ENCODE results near the gene DCTN5.
"Not testable (repeated sequence)": the region's sequence is repeated elsewhere in the genome, so short reads cannot be mapped to it uniquely, and the experiment has no call there.

The DCTN5 gene

DNA sequence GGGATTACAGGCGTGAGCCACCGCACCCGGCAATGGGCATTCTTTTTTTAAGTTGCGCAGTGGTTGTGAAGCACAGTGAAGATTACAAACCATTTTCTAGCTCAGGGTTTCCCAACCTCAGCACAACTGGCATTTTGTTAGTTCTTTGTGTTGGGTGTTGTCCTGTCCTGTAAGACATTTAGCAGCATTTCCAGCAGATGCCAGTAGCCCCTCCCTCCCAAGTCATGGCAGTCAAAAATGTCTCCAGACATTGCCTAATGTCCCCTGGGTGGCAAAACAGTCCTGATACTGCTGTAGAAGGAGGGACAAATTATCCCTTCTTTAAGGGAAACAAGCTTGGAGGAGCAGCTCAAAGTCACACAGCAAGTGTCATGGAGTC, 53.0 kb downstream of the DCTN5 start:
- no peak for DNase-seq (ENCODE audit: low read depth in 2 of 2)

DNA sequence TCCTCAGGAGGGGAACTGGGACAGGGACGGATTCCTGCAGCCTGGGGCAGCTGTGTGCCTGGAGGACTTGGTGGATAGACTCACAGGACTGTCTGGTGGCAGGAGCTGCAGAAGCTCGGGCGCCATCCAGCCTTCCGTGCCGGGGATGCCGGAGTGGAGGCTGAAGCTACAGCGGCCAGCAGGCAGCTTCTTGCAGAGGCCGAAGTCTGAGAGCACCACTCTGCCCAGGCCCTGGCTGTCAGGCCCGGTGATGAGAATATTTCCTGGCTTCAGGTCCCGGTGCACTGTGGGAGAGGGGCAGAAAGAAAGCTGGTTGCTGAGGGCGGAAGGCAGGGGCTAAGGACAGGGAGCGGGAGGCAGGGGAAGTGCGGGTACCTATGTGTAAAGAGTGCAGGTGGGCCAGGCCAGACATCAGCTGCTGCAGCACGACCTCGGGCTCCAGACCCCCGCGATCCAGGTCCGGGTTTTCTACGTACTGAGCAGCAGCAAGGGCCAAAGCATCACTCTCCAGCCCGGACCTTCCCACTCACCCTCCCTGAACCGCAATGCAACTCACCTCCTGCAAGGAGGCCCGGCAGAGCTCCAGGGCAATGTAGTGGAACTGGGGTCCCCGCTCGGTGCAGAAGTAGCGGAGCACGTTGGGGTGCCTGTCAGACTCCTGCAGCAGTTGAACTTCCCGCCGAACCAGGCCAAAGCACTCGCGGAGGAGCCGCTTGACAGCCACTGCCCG, 53.5 kb downstream of the DCTN5 start:
- no peak for DNase-seq (ENCODE audit: low read depth in 2 of 2)

DNA sequence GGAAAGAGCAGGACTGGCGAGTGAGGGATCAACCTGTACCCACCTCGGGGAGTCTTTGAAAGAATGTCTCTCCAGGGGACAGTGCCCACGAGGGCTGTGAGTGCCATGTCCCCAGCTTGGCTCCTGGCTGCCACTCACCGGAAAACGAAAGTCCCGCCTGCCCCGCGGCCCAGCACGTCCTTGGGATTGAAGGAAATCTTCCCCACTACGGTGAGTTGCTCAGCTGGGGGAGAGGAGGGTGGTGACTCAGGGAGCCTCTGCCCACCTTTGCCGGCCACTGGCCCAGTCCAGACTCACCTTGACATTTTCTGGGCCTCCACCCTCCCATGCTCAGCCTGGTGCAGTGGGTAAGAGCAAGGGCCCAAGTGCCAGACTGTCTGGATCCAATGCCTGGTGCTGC, 54.5 kb downstream of the DCTN5 start:
- no peak for DNase-seq (ENCODE audit: low read depth in 2 of 2)

DNA sequence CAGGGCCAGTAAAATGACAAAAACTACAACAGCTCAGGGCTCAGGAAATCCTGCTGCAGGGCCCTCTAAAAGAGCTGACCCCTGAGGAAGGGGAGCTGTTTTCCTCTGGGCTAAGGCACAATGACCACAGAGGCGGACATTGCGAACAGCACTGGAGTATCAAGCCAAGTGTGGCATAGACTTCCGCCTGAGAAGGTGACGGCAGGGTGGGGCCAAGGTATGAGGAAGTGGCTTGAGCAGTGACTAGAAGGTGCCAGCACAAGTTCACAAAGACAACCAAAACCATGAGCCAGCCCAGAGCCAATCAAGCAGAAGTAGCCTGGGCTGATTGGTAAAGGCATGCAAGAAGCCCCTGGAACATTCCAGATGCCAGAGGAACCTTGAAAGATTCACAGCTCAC, 57.8 kb downstream of the DCTN5 start:
- no peak for DNase-seq (ENCODE audit: low read depth in 2 of 2)

DNA sequence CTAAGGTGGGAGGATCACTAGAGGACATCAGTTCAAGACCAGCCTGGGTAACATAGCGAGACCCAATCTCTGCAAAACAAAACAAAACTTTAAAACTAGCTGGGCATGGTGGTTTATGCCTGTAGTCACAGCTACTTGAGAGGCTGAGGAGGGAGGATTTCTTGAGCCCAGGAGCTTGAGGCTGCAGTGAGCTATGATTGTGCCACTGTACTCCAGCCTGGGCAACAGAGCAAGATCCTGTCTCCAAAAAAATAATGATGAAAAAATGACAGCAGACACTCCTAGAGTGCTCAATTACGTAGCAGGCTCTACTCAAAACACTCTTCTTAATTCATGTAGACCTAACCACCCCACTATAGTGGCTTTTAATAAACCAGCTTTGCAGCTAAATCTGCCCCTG, 58.8 kb downstream of the DCTN5 start:
- no peak for DNase-seq (ENCODE audit: low read depth in 2 of 2)

DNA sequence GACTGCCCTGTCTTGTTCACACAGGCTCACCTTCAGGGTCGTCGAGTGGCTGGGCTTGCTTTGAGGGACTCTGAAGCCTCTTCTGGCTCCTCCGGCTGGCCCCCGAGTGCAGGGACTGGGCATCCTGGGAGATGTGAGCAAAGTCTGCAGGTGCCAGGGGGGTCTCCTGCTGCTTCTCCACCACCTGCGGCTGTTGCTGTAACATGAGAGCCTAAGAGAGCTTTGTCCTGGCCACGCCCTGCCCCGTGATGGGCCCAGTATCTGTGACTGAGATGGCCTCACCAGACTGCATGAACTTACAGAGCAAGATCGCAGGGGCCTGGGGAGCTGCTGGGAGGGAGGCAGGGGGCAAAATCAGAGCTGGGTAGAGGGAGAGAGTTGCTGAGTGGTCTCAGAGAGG, 59.2 kb downstream of the DCTN5 start:
- DNase-seq (ENCODE audit: low read depth in 2 of 2) = no peak

DNA sequence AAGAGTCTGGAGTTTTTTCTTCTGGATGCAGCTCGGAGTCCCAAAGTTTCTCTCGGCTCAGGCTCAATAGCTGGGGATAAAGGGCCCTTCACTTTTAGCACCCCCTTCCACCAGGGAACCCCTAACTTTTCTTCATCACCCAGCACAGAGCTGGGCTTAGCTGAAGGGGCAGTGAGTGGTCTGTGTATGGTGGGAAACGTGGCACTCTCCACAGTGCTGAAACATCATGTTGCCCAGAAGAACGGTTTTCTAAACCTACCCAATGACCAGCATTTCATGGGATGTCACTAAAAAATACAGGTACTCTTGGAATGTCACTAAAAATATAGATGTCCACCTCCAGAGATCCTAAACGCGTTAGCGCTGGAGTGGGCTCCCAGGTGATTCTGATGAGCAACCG, 59.8 kb downstream of the DCTN5 start:
- DNase-seq (ENCODE audit: low read depth in 2 of 2) = no peak

DNA sequence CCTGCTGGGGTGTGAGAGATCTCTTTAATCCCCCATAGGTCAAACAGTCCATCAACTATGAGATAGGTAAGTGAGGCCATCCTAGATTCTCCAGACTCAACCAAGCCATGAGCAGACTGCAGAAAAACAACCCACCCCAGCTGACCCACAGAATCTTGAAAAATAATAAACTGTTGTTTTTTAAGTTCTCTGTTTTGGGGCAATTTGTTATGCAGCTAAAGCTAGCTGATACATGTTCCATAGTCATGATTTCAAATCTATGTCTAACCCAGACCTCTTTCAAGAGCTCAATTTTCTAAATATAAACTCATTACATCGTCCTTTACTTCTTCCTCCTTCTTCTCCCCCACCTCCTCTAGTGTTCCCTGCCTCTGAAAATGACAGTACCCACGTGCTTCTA, 61.7 kb downstream of the DCTN5 start:
- no peak for DNase-seq (ENCODE audit: low read depth in 2 of 2)

DNA sequence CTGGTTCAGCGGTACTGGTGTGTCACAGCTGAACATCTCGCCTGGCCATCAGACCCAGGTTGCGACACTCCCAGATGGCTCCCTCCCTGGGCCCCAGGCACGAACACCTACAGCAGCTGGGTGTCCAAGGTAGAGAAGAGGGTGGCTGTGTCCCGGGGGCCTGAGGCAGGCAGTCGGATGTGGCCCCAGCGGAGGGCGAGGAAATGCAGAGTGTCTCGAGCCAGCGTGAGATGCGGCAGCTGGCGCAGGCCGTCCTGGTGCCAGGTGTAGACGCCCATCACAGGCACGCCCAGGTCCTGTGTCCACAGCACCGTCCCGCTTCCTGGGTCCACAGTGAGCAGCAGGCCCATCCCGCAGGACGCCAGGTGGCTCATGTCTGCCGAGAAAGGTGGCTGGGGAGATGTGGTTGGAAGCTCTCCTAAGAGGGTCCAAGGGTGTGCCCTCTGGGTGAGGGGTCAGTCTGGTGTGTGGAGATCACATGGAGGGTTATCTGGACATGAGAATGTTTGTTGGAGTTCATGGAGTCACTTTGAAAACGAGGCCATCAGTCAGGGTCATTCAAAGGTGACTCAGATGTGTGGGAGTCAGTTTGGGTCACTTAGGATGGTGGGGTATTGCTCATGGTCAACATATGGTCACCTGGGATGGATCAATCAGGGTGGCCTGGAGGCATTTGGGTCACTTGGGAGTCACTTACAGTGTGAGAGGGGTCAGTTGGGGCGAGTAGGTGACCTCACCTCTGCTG, 63.7 kb downstream of the DCTN5 start:
- no peak for DNase-seq (ENCODE audit: low read depth in 2 of 2)

DNA sequence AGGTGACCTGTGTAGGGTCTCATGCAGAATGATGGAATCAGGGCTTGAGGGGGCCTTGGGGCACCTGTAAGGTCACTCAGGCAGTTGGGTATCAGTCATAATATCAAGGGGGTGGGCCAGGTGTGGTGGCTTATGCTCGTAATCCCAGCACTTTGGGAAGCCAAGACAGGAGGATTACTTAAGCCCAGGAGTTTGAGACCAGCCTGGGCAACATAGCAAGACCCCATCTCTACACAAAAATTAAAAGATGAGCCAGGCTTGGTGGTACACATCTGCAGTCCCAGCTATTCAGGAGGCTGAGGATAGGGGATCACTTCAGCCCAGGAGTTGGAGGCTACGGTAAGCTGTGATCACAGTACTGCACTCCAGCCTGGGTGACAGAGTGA, 64.2 kb downstream of the DCTN5 start:
- no peak for DNase-seq (ENCODE audit: low read depth in 2 of 2)

DNA sequence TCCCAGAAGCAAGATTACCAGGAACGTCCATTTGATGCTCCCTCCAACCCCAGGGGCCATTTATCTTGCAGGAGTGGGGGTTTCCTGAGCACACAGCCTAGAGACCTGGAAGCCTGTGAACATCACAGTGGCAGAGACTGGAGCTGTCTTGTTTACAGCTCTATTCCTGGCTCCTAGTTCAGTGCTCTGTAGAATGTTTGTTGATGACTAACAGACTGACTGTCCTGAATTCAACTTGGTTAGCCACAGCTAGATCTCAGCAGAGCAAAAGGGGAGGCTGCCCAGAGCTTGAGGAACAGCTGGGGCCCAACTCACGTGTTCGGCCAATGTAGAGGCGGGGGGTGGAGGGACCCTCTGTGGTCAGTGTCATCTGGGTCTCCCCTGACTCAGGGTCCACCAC, 65.2 kb downstream of the DCTN5 start:
- DNase-seq (ENCODE audit: low read depth in 2 of 2) = no peak

DNA sequence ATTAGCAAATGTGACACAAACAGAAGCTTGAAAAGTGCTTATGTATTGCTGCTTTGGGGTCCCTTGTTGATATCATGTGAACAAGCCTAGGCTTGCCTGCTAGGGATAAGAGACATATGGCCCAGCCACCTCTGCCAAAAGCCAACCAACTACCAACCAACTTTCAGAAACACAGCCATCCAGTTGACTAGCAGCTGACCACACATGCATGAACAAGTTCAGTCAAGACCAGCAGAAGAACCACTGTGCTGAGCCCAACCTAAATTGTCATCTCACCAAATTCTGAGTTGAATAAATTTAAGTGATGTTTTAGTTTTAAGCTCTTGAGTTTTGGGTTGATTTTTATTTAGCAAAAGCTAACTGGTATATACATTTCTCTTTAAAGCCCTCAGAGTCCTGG, 68.3 kb downstream of the DCTN5 start:
- DNase-seq (ENCODE audit: low read depth in 2 of 2) = no peak

DNA sequence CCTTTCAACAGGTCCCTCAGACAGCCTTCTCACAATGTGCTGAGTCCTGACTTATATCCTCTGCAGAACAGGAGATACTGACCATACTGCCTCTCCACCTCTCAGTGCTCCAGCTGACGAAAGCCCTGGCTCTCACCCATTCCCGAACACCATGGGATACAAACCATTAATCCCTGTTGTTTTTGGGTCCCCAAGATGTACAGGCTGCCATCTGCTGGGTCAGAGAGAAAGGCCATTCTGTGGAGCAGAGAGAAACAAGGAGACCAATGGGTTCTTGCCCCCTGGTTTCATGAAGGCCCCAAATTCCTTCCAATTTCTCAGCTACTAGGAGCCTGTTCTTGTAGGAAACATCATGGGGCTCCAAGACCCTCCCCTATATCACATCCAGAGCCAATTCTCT, 68.7 kb downstream of the DCTN5 start:
- no peak for DNase-seq (ENCODE audit: low read depth in 2 of 2)

DNA sequence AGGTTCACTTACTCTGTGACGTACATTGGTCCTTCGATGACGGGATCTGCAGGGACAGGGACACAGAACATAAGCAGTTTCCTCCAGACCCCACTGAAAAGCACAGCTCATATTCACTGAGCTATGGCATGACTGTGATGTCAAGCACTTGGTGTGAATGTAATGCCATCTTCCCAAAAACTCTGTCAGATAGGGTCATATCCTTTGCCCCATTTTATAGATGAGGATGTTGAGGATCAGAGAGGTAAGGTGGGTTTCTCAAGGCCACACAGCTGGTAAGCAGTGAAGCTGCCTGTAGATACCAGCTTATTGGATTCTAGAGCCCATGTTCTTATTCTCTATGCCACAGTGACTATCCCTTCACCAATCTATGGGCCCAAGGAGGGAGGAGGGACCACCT, 69.2 kb downstream of the DCTN5 start:
- DNase-seq (ENCODE audit: low read depth in 2 of 2) = no peak

DNA sequence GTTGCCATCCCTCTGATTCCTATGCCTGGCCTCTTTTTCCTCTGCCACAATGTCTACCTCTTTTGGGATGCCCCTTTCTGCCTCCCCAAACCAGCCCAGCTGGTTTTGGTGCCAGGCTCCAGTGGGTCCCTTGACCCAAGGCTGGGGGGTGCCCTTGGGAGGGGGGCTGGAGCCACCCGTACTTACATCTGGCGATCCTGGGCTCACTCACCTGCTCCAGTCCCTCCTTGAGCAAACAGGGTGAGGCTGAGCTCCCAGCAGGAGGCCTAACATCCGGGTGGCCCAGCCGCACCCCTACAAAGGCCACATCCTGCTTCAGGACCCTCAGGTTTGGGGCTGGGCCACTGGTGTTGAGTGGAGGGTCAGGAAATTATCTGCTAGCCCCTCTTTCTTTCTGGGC, 70.5 kb downstream of the DCTN5 start:
- DNase-seq (ENCODE audit: low read depth in 2 of 2) = no peak

DNA sequence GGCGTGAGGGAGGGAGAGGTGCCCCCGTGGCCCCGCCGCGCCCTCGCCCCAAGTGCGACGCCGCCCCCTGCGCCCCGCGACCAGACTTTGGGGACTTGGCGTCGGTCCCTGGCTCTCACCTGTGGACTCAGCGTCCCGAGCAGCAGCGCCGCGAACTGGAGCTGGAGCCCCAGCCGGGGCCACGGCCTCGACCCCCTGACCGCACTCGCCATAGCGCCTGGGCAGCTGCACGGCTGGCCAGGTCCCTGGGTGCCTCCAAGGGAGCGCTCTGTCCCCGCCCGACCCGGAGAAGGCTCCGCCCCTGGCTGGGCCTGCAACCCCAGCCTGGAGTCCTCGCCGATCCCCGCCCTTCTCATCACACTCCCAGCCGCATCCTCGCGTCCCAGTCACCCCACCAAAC, 71.7 kb downstream of the DCTN5 start, which contains the start of gene ERN2:
Gene ERN2, minus strand, starts transcription at position 247 of the 400 bp plus-strand sequence. Its CDS starts 35 bp downstream, at position 212.
- no peak for DNase-seq (ENCODE audit: low read depth in 2 of 2)

DNA sequence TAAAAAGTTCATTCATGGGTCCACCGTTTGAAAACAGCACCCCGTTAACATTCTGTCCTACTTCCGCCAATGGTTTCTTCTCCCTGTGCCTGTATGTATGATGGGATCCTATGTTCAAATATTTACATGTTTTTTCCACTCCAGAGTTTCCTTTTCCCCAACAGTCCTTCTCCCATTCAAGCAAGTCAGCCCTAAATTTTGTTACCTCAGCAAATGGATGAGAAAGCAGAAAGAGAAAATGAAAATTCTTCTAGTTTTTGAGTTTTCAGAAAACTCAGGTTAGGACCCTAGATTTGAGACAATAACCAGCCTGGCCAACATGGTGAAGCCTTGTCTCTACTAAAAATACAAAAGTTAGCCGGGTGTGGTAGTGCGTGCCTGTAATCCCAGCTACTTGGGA, 75.2 kb downstream of the DCTN5 start:
- no peak for DNase-seq (ENCODE audit: low read depth in 2 of 2)

DNA sequence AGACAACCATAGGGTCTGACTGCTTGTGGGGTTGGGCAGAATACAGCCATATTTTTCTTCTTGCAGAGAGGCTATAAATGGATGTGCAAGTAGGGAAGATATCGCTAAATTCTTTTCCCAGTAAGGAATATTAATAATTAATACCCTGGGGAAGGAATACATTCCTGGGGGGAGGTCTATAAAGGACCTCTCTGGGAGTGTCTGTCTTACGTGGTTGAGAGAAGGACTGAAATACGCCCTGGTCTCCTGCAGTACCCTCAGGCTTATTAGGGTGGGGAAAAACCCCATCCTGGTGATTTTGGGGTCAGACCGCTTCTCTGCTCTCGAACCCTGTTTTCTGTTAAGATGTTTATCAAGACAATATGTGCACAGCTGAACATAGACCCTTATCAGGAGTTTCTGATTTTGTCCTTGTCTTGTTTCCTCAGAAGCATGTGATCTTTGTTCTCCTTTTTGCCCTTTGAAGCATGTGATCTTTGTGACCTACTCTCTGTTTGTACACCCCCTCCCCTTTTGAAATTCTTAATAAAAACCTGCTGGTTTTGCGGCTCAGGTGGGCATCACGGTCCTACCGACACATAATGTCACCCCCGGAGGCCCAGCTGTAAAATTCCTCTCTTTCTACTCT, 81.5 kb downstream of the DCTN5 start:
- DNase-seq (ENCODE audit: low read depth in 2 of 2) = not testable (repeated sequence)

DNA sequence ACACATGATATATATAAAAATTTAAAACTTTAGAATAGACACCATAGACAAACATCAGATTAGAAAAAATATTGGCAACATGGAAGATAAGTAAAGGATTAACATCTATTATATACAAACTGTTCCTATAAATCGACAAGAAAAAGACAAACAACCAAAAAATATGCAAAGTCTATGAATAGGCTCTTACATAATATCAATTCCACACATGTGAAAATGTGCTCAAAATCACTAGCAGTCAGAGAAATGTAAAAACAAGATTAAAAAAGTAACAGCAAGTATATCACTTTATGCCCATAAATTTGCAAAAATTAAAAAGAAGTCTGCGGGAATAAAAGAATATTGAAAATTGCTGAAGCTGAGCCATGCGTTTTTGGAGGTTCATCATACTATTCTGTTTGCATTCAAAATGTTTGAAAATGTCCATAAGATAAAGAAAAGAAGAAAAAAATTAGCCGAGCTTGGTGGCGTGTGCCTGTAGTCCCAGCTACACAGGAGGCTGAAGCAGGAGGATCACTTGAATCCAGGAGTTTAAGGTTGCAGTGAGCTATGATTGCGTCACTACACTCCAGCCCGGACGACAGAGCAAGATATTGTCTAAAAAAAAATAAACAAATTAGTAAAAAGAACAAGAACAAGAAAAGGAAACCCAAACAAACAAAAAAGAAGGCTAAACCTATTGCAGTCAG, 83.0 kb downstream of the DCTN5 start:
- DNase-seq (ENCODE audit: low read depth in 2 of 2) = no peak

DNA sequence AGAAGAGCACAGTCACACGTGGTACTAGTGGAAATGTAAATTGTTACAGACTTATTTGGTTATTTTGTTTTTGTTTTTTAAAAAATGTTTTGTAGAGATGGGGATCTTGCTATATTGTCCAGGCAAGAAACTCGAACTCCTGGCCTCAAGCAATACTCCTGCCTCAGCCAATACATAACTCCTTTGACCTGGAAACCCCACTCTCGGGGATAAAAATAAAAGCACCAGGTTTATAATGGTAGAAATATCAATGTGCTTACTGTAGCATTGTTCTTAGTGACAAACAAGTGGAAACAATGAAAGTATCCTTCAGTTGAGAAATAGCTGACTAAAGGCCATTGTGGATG, 83.5 kb downstream of the DCTN5 start:
- DNase-seq (ENCODE audit: low read depth in 2 of 2) = no peak

DNA sequence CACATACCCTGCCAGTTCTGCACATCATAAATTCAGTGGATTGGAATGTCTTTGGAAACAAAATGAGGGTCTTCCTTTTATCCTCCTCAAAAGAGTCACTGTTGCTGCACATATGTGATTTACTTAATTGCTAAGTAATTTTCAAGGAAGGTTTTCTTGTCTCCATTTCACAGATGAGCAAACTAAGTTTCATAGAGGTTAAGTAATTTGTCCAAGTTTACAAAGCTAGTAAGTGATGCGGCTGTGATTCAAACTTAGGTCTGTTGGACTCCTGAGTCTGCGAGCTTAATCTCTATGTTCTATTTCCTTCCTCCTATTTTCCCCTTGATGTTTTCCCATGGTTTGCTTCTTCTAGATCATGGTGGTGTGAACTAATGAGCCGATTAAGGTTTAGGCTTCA, 85.4 kb downstream of the DCTN5 start:
- no peak for DNase-seq (ENCODE audit: low read depth in 2 of 2)
